Measurements from ENCODE around the gene PTPRA.

The PTPRA gene

DNA sequence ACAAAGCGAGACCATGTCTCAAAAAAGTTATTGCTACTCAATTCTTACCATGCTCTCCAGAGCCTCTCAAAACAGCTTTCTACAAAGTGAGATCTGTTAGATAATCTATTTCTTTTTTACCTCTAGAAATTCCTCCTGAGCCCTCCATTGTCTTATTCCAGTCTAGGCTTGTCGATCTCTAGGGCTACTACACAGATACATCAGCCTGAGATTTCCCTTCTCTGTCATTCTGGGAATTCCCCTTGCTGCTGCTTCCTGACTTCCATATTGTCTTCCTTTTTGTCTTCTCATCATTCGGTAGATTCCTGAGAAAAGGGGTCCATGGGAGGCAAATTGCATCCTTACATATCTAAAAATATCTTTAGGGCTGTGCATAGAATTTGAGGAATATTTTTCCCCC, 94.6 kb downstream of the PTPRA start:
- in situ Hi-C loops (cut with HindIII; ENCODE audit: low pct_ligation_motif_present, low pct_unique_long_range_greater_than_20kb, low sequenced_read_pairs) = no loop called here
- no peak for DNase-seq

DNA sequence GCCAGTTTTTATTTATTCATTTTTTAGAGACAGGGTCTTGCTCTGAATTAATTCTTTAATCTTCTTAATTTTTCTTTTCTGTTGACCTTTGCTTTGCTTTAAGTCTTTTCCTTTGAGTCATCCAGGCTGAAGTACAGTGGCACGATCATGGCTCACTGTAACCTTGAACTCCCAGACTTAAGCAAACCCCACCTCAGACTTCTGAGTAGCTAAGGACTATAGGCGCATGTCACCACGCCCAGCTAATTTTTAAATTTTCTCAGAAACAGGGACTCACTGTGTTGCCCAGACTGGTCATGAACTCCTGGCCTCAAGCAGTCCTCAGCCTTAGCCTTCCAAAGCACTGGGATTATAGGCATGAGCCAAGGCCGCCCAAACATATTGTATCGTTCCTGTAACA, 98.8 kb downstream of the PTPRA start:
- in situ Hi-C loops (cut with HindIII; ENCODE audit: low pct_ligation_motif_present, low pct_unique_long_range_greater_than_20kb, low sequenced_read_pairs) = no loop called here
- no peak for DNase-seq

DNA sequence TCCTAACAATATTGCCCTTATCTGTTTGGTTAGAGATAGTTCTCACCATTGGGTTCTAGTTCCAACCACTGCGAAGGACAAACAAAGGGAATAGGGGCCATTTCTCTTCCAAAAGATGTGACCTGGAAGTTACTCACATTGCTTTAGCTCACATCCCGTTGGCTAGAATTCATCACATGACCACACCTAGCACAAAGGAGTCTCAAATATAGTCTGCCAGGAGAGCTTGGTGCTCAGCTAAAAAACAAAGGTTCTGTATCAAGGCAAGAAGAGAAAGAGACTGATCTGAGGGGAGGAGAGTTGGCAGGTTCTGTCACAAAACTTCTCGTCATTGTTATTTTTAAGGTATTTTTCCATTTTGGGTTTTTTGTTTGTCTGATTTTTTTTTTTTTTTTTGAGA, 100.3 kb downstream of the PTPRA start:
- in situ Hi-C loops (cut with HindIII; ENCODE audit: low pct_ligation_motif_present, low pct_unique_long_range_greater_than_20kb, low sequenced_read_pairs) = no loop called here
- no peak for DNase-seq

DNA sequence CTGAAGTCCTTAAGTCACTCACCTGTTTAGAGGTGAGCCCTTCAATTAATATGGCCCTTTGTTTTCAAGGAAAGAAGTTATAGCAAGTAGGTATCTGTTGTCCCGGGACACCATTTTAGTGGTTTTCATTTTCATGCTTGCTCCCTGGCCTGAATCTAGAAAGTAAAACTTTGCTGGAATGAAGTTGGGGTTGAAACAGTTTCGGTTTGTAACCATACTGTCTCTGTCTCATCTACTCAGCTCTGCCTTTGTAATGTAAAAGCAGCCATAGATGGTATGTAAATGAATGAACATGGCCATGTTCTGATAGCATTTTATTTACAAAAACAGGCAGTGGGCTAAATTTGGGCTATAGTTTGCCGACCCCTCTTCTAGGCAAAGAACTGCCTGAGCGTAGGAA, 105.2 kb downstream of the PTPRA start:
- DNase-seq = no peak
- in situ Hi-C loops (cut with HindIII; ENCODE audit: low pct_ligation_motif_present, low pct_unique_long_range_greater_than_20kb, low sequenced_read_pairs) = no loop called here

DNA sequence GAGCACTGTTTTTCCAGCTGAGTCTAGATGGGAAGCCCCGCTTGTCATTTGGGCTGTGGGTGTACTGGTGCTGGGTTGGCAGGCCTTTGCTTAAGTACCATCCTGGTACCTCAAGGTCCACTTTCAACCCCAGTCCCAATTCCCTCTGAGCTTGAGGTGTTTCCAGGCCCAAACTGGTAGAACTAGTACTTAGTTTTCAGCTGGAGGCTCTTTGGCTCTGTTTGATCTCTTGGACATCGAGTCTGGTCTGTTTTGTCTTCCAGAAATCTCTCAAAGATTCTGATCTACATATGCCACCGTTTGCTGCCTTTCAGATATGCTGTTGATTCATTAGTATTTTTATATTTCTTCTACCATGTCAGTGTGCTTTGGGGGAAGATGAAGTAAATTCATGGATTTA, 108.4 kb downstream of the PTPRA start:
- in situ Hi-C loops (cut with HindIII; ENCODE audit: low pct_ligation_motif_present, low pct_unique_long_range_greater_than_20kb, low sequenced_read_pairs) = no loop called here
- no peak for DNase-seq

DNA sequence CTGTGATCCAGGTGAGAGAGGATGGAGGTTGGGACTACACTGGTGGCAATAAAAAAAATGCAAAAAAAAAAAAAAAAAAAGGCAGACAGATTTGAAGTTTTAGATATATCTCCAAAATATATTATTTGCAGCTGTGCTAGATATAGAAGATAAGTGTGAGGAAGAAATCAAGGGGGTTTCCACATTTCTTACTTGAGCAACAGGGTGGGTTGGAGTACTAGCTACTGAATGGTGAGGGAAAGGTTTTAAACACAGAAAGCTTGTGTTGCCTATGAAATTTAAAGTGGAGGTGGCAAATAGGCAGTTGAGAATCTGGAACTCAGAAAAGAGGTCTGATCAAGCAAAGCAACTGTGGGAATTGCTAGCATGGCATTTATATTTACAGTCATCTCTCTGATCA, 110.2 kb downstream of the PTPRA start:
- in situ Hi-C loops (cut with HindIII; ENCODE audit: low pct_ligation_motif_present, low pct_unique_long_range_greater_than_20kb, low sequenced_read_pairs) = no loop called here
- no peak for DNase-seq

DNA sequence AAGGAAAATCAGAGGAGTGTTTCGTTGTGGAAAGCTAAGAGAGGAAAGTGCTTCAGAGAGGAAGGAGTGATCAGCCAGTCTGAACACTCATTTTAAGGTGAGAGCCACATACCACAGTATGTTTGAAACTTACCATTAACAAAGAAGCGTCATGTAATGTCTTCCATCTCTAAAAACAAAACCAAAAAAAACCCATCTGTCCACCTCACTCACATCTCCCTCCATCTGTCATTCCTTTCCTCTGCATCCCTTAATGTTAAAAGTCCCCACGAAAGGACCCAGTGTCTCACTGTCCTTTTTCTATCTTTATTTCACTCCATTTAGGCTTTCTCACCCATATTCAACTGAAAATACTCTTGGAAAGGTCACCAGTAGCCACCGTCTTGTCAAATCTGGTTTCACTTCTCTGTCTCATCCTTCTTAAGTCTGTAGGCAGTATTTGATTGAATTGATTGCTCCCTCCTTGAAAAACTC, 110.8 kb downstream of the PTPRA start:
- in situ Hi-C loops (cut with HindIII; ENCODE audit: low pct_ligation_motif_present, low pct_unique_long_range_greater_than_20kb, low sequenced_read_pairs) = no loop called here
- no peak for DNase-seq

DNA sequence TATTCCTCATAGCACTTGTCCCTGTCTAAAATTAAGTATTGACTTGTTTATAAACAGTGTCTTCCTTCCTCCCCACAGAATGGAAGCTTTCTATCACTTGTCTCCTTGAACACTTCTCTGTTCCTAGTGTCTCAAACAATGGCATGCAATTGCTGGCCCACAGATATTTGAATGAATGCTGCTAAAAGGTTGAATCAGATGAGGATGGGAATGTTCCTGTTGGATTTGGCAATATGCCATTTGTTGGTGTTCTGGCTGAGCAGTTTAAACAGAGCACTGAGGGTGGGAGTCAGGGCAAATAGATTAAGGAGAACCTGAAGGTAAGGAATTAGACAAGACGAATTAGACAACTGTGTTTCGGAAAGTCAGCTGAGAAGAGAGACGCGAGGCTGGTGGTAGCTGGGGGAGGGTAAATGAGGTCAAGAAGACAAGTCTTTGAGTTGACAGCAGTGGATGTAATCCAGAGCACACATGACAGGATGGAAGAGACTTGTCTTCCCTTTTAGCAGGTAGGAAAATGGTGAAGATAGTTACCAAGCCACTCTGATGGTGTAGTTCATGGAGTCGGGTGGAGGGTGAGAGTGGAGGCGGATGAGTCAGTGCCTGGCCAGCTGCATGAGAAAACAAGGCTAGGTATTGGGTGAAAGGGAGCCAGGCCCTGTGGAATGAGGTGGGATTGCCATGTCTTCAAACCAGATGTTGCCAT, 111.8 kb downstream of the PTPRA start:
- peak; percentile 16 for DNase-seq
- in situ Hi-C loops (cut with HindIII; ENCODE audit: low pct_ligation_motif_present, low pct_unique_long_range_greater_than_20kb, low sequenced_read_pairs) = no loop called here

DNA sequence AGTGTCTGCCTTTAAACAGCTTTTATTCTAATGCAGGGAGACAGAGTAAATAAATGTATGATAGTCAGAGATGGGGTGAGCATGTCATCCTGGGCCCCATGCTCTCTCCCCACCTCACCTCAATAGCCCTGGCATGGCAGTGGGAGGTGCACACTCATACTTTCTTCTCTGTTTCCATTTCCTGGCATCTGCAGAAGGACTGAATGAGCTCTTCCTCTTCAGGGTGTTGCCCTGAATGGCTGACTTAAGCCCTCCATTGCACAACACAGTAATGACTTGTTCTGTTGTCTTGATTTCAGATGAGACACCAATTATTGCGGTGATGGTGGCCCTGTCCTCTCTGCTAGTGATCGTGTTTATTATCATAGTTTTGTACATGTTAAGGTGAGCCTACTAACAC, 113.2 kb downstream of the PTPRA start:
- in situ Hi-C loops (cut with HindIII; ENCODE audit: low pct_ligation_motif_present, low pct_unique_long_range_greater_than_20kb, low sequenced_read_pairs) = no loop called here
- DNase-seq = no peak

DNA sequence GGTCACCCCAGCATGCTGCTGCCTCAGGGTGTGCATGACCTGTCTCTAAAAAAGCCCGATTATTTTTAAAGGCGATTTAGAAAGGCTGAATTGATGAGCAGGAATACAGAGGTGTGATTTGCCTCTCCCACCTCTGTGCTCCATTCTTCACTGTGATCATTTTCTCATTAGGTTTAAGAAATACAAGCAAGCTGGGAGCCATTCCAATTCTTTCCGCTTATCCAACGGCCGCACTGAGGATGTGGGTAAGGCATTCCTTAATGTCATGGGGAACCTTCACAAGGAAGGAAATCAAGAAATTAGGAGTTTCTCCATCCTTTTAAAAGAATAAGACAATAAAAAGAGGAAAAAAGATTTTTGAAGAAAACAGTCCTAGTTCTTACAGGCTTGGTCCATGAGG, 114.6 kb downstream of the PTPRA start:
- in situ Hi-C loops (cut with HindIII; ENCODE audit: low pct_ligation_motif_present, low pct_unique_long_range_greater_than_20kb, low sequenced_read_pairs) = no loop called here
- DNase-seq = no peak

DNA sequence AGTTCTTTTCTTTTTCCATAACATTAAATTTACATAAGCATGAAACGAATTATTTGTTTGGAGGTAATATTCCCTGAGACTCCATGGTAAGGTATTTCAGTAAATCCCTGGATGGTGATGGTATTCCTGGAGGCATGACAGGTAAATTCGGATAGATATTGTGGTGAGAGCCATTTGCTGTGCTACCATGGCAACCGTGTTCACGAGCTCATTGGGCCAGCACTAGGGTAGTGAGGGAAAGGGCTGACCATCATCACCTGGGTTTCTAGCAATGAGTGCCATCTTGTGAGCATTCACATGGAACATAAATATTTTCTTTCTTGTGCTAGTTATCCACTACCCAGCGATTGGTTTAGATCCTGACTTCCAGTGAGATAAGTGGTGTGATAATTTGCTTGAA, 118.3 kb downstream of the PTPRA start:
- in situ Hi-C loops (cut with HindIII; ENCODE audit: low pct_ligation_motif_present, low pct_unique_long_range_greater_than_20kb, low sequenced_read_pairs) = no loop called here
- no peak for DNase-seq

DNA sequence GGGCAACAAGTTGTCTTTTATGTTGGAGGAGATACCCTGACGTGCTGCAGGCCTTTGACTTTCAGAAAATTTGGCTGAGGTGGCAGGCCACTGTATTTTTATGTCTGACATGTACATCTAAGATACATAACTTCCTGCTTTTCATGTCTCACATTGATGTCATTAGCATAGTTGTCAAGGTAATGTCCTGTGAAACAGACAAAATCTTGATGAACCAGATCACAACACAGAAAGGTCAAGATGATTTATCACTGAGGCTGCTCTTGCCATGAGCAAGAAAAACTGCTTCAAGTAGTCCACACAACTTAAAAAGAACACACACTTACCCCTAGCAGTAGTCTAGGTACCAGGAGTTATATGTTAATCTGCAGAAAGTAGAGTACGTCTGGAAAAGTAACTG, 120.0 kb downstream of the PTPRA start:
- DNase-seq = no peak
- in situ Hi-C loops (cut with HindIII; ENCODE audit: low pct_ligation_motif_present, low pct_unique_long_range_greater_than_20kb, low sequenced_read_pairs) = no loop called here

DNA sequence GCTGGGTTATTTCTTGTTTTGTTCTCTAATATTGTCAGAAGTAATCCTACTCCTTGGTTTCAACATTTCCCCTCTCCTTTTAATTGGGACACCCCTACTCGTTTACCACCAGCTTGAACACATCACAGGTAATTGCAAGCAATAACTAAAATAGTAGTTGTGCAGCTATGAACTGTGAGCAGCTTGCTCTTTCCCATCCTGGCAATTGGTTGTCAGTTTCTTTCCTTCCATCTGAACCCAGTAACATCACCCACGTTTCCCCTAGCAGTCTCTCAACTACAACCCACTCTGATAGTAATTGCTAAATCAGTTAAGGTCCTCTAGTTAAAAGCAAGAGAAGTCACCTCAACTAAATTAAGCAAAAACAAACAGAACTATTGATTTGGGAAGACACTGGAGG, 122.5 kb downstream of the PTPRA start:
- no peak for DNase-seq
- in situ Hi-C loops (cut with HindIII; ENCODE audit: low pct_ligation_motif_present, low pct_unique_long_range_greater_than_20kb, low sequenced_read_pairs) = no loop called here

DNA sequence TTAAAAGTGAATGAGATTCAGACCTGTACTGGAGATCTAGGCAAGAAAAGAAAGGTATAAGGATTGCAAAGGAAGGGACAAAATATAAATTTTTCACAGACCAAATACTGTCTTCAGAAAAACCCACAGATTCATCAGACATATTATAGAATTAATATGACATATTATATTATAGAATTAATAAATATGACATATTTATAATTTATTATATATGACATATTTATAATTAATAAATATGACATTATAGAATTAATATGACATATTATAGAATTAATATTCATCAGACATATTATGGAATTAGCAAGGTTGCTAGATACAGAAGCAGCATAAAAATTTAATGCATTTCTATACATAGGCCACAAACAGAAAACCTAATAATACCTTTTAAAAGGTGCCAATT, 125.4 kb downstream of the PTPRA start:
- in situ Hi-C loops (cut with HindIII; ENCODE audit: low pct_ligation_motif_present, low pct_unique_long_range_greater_than_20kb, low sequenced_read_pairs) = no loop called here
- DNase-seq = no peak

DNA sequence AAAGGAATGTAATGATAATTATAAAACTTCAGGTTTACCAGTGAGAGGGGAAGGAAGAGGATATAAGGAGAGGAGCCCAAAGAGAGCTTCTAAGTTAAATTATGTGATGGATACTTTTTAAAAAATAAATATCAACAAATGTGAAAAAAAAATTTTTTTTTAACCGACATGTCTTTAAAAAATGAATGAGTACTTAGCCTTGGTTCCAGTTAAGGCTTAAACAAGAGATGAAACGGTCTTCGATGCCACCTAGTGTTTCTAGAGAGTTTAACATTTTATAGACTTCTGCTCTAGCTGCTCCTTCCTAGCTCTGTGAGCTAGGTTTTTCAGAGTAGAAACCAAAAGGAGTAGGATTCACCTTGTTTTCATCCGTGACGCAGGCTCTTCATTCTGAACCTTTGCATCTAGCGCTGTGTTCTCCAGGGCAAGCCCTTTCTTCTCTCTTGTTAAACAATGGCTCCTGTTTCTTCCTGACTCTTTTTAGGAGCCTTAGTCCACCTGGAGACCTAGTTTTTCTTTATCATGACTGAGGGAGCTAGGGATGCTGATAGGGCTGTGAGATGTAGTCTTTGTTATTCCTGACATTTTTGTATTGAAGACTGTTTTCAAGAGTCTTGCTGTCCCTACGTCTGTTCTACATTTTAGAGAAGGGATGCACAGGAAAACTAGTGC, 127.7 kb downstream of the PTPRA start:
- peak; percentile 73 for DNase-seq
- in situ Hi-C loops (cut with HindIII; ENCODE audit: low pct_ligation_motif_present, low pct_unique_long_range_greater_than_20kb, low sequenced_read_pairs) = no loop called here

DNA sequence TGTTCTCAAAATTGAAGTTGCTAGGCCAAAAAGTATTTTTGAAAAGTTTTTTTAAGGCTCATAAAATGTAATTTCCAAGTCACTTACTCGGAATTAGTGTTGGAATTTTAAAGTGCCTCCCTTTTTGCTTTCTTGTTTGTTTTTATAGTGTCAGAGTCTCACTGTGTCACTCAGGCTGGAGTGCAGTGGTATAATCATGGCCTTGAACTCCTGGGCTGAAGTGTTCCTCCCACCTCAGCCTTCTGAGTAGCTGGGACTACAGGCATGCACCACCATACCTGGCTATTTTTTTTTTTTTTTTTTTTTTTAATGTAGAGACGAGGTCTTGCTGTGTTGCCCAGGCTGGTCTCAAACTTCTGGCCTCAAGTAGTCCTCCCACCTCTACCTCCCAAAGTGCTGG, 130.1 kb downstream of the PTPRA start:
- no peak for DNase-seq
- in situ Hi-C loops (cut with HindIII; ENCODE audit: low pct_ligation_motif_present, low pct_unique_long_range_greater_than_20kb, low sequenced_read_pairs) = no loop called here

DNA sequence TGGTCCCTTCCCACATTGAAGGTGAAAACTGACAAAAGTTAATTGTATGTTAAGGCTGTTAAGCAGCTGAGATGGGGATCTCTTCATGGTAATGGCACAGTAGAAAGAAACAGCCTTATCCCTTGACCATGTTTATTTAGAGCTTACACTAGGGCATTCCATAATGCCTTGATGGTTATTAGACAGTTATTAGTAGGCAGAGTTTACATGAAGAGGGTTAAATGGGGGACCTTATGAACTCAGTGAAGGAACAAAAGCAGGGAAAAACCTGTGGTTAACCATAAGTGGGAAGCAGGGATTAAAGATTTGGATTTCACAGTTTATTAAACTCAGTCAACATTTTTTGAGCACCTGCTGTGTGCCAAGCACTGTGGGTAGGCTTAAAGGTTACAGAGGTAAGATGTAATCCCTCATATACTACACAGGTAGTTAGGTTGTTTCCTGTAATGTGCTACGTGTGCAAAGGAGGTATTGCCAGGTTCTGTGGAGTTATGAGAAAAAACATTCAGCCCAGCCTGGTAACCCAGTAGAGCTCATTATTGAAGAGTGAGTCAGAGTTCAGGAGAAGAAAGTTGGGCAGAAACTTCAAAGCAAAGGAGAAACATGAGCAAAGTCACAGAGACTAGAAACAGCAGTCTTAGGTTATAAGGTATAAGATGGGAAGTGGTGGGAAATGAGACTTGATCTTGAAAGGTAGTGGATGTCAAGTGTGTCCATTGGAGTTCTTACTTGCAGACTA, 137.9 kb downstream of the PTPRA start:
- DNase-seq = peak; percentile 32
- in situ Hi-C loops (cut with HindIII; ENCODE audit: low pct_ligation_motif_present, low pct_unique_long_range_greater_than_20kb, low sequenced_read_pairs) = no loop called here

DNA sequence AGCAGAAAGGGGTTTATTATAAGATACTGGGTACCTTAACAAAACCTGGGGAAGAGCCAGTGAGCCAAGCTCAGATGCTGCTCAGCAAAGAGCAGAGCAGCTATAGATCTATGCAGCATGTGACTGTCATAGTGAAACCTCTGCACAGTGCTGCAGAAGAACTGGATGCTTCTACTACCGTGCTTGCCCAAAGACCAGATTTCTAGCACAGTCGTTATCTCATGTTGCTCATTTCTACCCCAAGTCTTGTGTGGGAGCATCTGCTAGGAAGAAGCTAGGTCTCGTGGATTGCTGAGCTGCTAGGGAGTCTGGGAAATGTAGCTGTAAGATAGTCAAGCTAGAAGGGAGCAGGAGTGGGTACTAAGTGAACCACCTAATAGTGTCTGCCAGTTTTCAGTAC, 138.5 kb downstream of the PTPRA start:
- in situ Hi-C loops (cut with HindIII; ENCODE audit: low pct_ligation_motif_present, low pct_unique_long_range_greater_than_20kb, low sequenced_read_pairs) = no loop called here
- no peak for DNase-seq

DNA sequence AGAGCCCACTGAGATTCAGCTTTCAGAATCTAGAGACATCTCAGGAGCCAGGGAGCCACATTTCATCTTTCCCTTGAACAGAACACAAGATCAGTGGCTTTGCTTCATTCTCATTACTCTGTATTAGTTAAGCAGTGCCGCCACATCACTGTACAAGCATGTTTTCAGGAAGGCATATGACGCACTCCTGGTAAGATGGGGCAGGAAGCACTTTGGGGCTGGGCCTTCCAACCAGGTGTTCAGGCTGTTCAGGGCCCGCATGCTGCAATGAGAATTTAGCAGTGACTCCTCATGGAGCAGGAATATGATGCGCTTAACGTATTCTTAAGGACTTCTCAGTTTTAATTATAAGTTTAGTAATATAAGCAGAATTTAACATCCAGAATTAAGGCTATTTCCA, 140.5 kb downstream of the PTPRA start:
- no peak for DNase-seq
- in situ Hi-C loops (cut with HindIII; ENCODE audit: low pct_ligation_motif_present, low pct_unique_long_range_greater_than_20kb, low sequenced_read_pairs) = no loop called here

DNA sequence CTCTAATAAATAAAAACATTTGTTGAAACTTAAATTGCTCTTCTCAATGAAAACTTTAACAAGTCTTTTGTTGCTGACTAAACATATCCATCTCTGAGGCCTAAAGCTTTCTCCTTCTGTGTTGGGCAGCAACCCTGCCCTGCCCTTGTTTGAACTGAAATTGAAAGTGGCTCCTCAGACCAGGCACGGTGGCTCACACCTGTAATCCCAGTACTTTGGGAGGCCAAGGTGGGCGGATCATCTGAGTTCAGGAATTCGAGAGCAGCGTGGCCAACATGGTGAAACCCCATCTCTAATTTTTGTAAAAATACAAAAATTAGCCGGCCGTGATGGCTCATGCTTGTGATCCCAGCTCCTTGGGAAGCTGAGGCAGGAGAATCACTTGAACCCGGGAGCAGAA, 140.9 kb downstream of the PTPRA start:
- in situ Hi-C loops (cut with HindIII; ENCODE audit: low pct_ligation_motif_present, low pct_unique_long_range_greater_than_20kb, low sequenced_read_pairs) = no loop called here
- DNase-seq = no peak
